Peyer's patch (tissue), 4 donors: ENCODE data around the gene TNS4.

Experiments used
- POLR2A ChIP-seq, 2 donors: fragments of 450-650 bp; IDR thresholded peaks; one replicate each; pipeline ENCODE4 v1.5.1; 2017; ENCODE audit warnings: antibody characterized with exemption in 2 of 2, mild to moderate bottlenecking in 2 of 2, moderate library complexity in 2 of 2
- TF ChIP-seq, protein P1 (sequence below), 6 experiments: fragments of 450-650 bp in 4 of 6; fragments of 200-600 bp in 2 of 6; sonication (generic) in 1 of 6; IDR thresholded peaks; one replicate each; pipeline ENCODE4 v1.5.1; 2017 to 2019; ENCODE audit warnings: antibody characterized with exemption in 6 of 6, mild to moderate bottlenecking in 3 of 6, moderate library complexity in 1 of 6

DNA sequence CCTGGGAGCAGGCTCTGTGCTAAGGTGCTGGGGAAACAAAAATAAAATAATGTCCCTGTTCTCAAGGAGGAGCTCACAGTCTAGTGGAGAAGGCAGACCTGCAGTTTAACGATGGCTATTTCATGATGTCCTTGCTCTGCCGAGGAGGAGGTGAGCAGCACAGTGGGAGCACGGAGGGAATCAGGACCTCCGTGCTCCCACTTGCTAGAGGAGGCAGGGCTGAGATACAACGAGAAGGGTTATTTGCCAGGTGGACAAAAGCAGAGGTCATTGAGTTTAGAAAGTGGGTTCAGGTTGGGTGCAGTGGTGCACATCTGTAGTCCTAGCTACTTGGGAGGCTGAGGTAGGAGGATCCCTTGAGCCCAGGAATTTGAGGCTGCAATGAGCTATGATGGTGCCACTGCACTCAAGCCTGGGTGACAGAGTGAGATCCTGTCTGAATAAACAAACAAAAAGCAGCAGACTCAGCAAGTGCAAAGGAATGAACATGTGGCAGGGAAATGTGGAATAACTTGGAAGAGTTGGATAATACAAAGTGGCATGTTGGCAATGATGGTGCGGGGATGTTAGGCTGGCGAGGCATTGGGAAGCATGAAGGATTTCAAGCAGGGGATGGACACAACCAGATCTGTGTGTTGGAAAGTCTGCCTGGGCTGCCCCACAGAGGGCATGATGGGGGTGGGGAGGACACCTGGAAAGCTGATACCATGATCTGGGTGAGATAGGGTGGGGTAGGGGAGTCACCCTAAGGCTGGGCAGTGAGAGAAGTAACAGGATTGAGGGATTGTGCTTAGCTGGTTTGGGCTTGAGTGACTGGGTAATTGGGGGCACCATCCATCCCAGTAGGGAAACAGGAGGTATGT lies 12.8 kb upstream of the TNS4 start:
- TF ChIP-seq, protein P1, sequence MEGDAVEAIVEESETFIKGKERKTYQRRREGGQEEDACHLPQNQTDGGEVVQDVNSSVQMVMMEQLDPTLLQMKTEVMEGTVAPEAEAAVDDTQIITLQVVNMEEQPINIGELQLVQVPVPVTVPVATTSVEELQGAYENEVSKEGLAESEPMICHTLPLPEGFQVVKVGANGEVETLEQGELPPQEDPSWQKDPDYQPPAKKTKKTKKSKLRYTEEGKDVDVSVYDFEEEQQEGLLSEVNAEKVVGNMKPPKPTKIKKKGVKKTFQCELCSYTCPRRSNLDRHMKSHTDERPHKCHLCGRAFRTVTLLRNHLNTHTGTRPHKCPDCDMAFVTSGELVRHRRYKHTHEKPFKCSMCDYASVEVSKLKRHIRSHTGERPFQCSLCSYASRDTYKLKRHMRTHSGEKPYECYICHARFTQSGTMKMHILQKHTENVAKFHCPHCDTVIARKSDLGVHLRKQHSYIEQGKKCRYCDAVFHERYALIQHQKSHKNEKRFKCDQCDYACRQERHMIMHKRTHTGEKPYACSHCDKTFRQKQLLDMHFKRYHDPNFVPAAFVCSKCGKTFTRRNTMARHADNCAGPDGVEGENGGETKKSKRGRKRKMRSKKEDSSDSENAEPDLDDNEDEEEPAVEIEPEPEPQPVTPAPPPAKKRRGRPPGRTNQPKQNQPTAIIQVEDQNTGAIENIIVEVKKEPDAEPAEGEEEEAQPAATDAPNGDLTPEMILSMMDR (IDR thresholded peaks at IDR 0.05) = no peak
- TF ChIP-seq POLR2A (IDR thresholded peaks at IDR 0.05) = no peak
